LNCaP clone FGC (cell line): ENCODE data around the gene FOXE1.

Experiments
- DNase-seq: peaks from one replicate; pipeline ENCODE4 v3.0.0-alpha.2; 2011; ENCODE audit warnings: low read depth
- H3K4me3 ChIP-seq: 2 replicates; pipeline ENCODE4 v1.5.1; 2011; ENCODE audit warnings: mild to moderate bottlenecking, low read depth, low read length, control low read depth
- CTCF ChIP-seq: IDR thresholded peaks from 2 replicates; pipeline ENCODE4 v1.5.1; 2012; ENCODE audit warnings: mild to moderate bottlenecking; ENCODE audit not compliant: control insufficient read depth, insufficient read depth; ENCODE audit errors: extremely low read depth

The FOXE1 gene

DNA sequence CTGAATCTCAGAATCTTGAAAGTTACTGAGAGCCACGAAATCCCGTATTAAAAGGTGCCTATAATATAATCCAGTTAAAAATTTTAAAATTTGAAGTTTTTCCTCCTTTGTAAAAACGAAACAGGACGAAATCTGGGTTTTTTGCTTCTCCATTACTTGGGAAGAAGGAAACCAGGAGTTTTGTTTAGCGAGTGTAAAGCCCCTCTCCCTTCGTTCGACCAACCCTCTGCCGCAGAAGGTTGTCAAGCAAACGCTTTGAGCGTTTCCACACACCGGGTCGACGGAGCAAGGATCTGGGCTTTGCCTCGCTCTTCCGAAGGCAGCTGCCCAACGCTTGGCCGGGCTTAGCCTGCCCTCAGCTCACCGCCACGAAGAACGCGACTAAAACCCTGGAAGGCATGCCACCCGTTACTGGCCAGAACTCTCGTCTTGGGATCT lies 1.6 kb upstream of the FOXE1 start:
- no peak overlapping the region for H3K4me3 ChIP-seq
- no peak for TF ChIP-seq CTCF
- DNase-seq = no peak

GRCh38 chr9:97852001-97852398 lies 1.0 kb upstream of the FOXE1 start:
- TF ChIP-seq CTCF = no peak
- no peak overlapping the region for H3K4me3 ChIP-seq
- no peak for DNase-seq

DNA sequence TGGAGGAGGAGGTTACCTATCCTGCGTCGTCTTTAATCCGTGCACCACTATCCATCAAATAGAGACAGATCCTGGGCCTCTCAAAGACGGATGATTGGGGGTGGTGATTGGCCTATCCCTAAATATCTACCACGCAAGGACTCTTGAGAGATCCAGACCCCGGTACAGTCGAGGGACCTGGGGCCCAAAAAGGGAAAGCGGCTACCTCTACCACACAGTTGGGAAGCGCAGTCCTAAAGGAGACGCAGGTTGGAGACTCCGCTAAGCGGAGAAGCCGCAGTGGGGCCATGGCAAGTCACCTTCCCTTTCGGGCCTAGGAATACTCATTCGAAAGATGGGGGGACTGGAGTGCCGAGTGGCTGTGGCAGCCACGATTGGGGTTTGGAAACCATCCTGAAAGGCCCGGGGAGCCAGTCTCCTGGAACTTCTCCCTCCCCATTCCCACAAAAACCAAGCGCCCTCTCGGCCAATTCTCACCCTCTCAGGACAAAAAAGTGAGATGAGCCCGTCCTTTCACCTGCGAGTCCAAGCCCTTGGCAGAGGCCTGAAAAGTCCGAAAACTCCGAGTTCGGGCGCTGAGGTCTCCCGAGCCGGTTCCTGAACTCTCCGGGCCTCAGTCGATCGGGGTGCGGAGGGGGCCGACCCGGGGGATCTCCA lies 499 bp upstream of the FOXE1 start:
- DNase-seq = no peak
- no peak overlapping the region for H3K4me3 ChIP-seq
- no peak for TF ChIP-seq CTCF

- no peak for TF ChIP-seq CTCF
- H3K4me3 ChIP-seq = no peak overlapping the region
- no peak for DNase-seq
These were observed 1.0 kb downstream of the FOXE1 start for GRCh38 chr9:97853844-97854695.

DNA sequence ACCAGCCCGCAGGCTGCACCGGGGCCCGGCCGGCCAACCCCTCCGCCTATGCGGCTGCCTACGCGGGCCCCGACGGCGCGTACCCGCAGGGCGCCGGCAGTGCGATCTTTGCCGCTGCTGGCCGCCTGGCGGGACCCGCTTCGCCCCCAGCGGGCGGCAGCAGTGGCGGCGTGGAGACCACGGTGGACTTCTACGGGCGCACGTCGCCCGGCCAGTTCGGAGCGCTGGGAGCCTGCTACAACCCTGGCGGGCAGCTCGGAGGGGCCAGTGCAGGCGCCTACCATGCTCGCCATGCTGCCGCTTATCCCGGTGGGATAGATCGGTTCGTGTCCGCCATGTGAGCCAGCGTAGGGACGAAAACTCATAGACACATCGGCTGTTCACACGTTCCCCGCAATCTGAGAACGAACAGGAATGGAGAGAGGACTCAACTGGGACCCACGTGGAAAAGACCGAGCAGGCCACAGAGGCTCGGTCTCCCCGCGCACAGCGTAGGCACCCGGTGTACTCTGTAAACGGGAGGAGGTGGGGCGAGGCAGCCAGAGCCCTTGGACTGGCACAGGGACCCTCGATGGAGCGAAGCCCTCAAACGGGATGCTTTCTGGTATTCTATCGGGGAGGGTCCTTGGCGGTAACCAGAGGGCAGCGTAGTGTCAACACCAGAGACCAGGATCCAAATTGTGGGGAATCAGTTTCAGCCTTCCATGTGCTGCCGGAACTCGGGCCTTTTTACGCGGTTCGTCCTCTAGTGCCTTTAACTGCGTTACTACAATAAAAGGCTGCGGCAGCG lies 1.9 kb downstream of the FOXE1 start:
- no peak for TF ChIP-seq CTCF
- no peak for DNase-seq
- H3K4me3 ChIP-seq = no peak overlapping the region

GRCh38 chr9:97855486-97855875 lies 2.5 kb downstream of the FOXE1 start:
- TF ChIP-seq CTCF = no peak
- no peak overlapping the region for H3K4me3 ChIP-seq
- DNase-seq = no peak
